Measurements from ENCODE around the gene LCE1E. TPM values are rescaled to one million over a fixed set of nuclear protein-coding genes. Genes with fewer than 3 reads are reported as not detected.

LCE1E gene
- not detected for polyA plus RNA-seq

- Mint-ChIP-seq H3K4me1 (no peaks in the 10 kb centered on the region), H3K27ac (no peak within 1 kb of the TSS), H3K27me3 (ENCODE audit: low read depth in 3 of 3) (peaks cover 5 to 13% (median 6%) of the 10 kb centered on the region in 3 donors), H3K36me3 (no peaks in the 10 kb centered on the region), H3K4me3 (no peak within 1 kb of the TSS), H3K9me3 (peaks cover 0 to 2% (median 0%) of the 10 kb centered on the region in 6 donors)
- DNase-seq: no peak
These were observed at the start of gene LCE1E for GRCh38 chr1:152786077-152786476. LCE1E (plus strand) TSS chr1:152786257; CDS start chr1:152787300, 1,043 bp downstream.

- Mint-ChIP-seq H3K4me1 (no peaks in the 10 kb centered on the region), H3K36me3 (no peaks in the 10 kb centered on the region), H3K9me3 (no peaks in the 10 kb centered on the region), H3K27ac (peak overlapping the region in 1 of 6 donors; percentile 29), H3K27me3 (ENCODE audit: low read depth in 3 of 3) (peaks cover 7 to 11% (median 8%) of the 10 kb centered on the region in 3 donors), H3K4me3 (no peak overlapping the region)
- no peak for DNase-seq
These were observed 48.1 kb upstream of the LCE1E start for GRCh38 chr1:152737997-152738396.

- H3K4me1 Mint-ChIP-seq: no peaks in the 10 kb centered on the region
- peaks cover 0 to 2% (median 0%) of the 10 kb centered on the region in 6 donors for H3K9me3 Mint-ChIP-seq
- no peak overlapping the region for H3K4me3 Mint-ChIP-seq
- H3K36me3 Mint-ChIP-seq: no peaks in the 10 kb centered on the region
- peaks cover 6 to 13% (median 11%) of the 10 kb centered on the region in 3 donors for H3K27me3 Mint-ChIP-seq (ENCODE audit: low read depth in 3 of 3)
- DNase-seq: no peak
- H3K27ac Mint-ChIP-seq: no peak overlapping the region
These were observed 46.2 kb upstream of the LCE1E start for GRCh38 chr1:152739841-152740240.

- Mint-ChIP-seq H3K4me1 (no peaks in the 10 kb centered on the region), H3K9me3 (peaks cover 0 to 2% (median 0%) of the 10 kb centered on the region in 6 donors), H3K27ac (no peak overlapping the region), H3K36me3 (no peaks in the 10 kb centered on the region), H3K4me3 (no peak overlapping the region), H3K27me3 (ENCODE audit: low read depth in 3 of 3) (peaks cover 6 to 12% (median 11%) of the 10 kb centered on the region in 3 donors)
- DNase-seq: no peak
These were observed 44.4 kb upstream of the LCE1E start for GRCh38 chr1:152741656-152742055.

GRCh38 chr1:152743371-152744145 is 42.5 kb upstream of the LCE1E start:
- Mint-ChIP-seq H3K9me3 (peaks cover 0 to 2% (median 0%) of the 10 kb centered on the region in 6 donors), H3K4me1 (no peaks in the 10 kb centered on the region), H3K27me3 (ENCODE audit: low read depth in 3 of 3) (peaks cover 4 to 15% (median 13%) of the 10 kb centered on the region in 3 donors), H3K4me3 (no peak overlapping the region), H3K36me3 (no peaks in the 10 kb centered on the region), H3K27ac (no peak overlapping the region)
- no peak for DNase-seq

- no peaks in the 10 kb centered on the region for H3K36me3 Mint-ChIP-seq
- H3K27ac Mint-ChIP-seq: no peak overlapping the region
- H3K27me3 Mint-ChIP-seq (ENCODE audit: low read depth in 3 of 3): peaks cover 6 to 11% (median 9%) of the 10 kb centered on the region in 3 donors
- DNase-seq: no peak
- H3K9me3 Mint-ChIP-seq: peaks cover 0 to 2% (median 0%) of the 10 kb centered on the region in 6 donors
- H3K4me1 Mint-ChIP-seq: no peaks in the 10 kb centered on the region
- H3K4me3 Mint-ChIP-seq: no peak overlapping the region
These were observed 40.8 kb upstream of the LCE1E start for GRCh38 chr1:152745289-152745704.

GRCh38 chr1:152745765-152746444 is 40.2 kb upstream of the LCE1E start:
- Mint-ChIP-seq H3K9me3 (peaks cover 0 to 2% (median 0%) of the 10 kb centered on the region in 6 donors), H3K4me1 (no peaks in the 10 kb centered on the region), H3K4me3 (no peak overlapping the region), H3K27me3 (ENCODE audit: low read depth in 3 of 3) (peaks cover 6 to 14% (median 9%) of the 10 kb centered on the region in 3 donors), H3K27ac (no peak overlapping the region), H3K36me3 (no peaks in the 10 kb centered on the region)
- no peak for DNase-seq

GRCh38 chr1:152747831-152748230 is 38.2 kb upstream of the LCE1E start:
- no peaks in the 10 kb centered on the region for H3K4me1 Mint-ChIP-seq
- no peak overlapping the region for H3K4me3 Mint-ChIP-seq
- H3K36me3 Mint-ChIP-seq: no peaks in the 10 kb centered on the region
- H3K27ac Mint-ChIP-seq: no peak overlapping the region
- H3K27me3 Mint-ChIP-seq (ENCODE audit: low read depth in 3 of 3): peaks cover 4 to 16% (median 6%) of the 10 kb centered on the region in 3 donors
- H3K9me3 Mint-ChIP-seq: peaks cover 0 to 2% (median 0%) of the 10 kb centered on the region in 6 donors
- no peak for DNase-seq

GRCh38 chr1:152752225-152752624 is 33.8 kb upstream of the LCE1E start:
- Mint-ChIP-seq H3K4me3 (no peak overlapping the region), H3K27ac (no peak overlapping the region), H3K36me3 (no peaks in the 10 kb centered on the region), H3K4me1 (no peaks in the 10 kb centered on the region), H3K27me3 (ENCODE audit: low read depth in 3 of 3) (peaks cover 2 to 12% (median 2%) of the 10 kb centered on the region in 3 donors), H3K9me3 (no peaks in the 10 kb centered on the region)
- DNase-seq: no peak

GRCh38 chr1:152753586-152753985 is 32.5 kb upstream of the LCE1E start:
- no peak for DNase-seq
- no peaks in the 10 kb centered on the region for H3K36me3 Mint-ChIP-seq
- H3K9me3 Mint-ChIP-seq: no peaks in the 10 kb centered on the region
- no peak overlapping the region for H3K4me3 Mint-ChIP-seq
- no peak overlapping the region for H3K27ac Mint-ChIP-seq
- H3K27me3 Mint-ChIP-seq (ENCODE audit: low read depth in 3 of 3): peaks cover under 1 to 9% (median 2%) of the 10 kb centered on the region in 3 donors
- no peaks in the 10 kb centered on the region for H3K4me1 Mint-ChIP-seq

GRCh38 chr1:152756872-152757271 is 29.2 kb upstream of the LCE1E start:
- no peak overlapping the region for H3K4me3 Mint-ChIP-seq
- H3K36me3 Mint-ChIP-seq: no peaks in the 10 kb centered on the region
- no peaks in the 10 kb centered on the region for H3K4me1 Mint-ChIP-seq
- DNase-seq: no peak
- no peak overlapping the region for H3K27ac Mint-ChIP-seq
- peaks cover 3 to 13% (median 3%) of the 10 kb centered on the region in 3 donors for H3K27me3 Mint-ChIP-seq (ENCODE audit: low read depth in 3 of 3)
- H3K9me3 Mint-ChIP-seq: no peaks in the 10 kb centered on the region

GRCh38 chr1:152757747-152758146 is 28.3 kb upstream of the LCE1E start, which contains the start of gene KPRP:
KPRP (plus strand) TSS chr1:152758025; CDS start chr1:152759589, 1,564 bp downstream.
- H3K27me3 Mint-ChIP-seq (ENCODE audit: low read depth in 3 of 3): peaks cover 3 to 11% (median 3%) of the 10 kb centered on the region in 3 donors
- no peak within 1 kb of the TSS for H3K4me3 Mint-ChIP-seq
- no peaks in the 10 kb centered on the region for H3K36me3 Mint-ChIP-seq
- H3K4me1 Mint-ChIP-seq: no peaks in the 10 kb centered on the region
- DNase-seq: no peak
- no peaks in the 10 kb centered on the region for H3K9me3 Mint-ChIP-seq
- no peak within 1 kb of the TSS for H3K27ac Mint-ChIP-seq

GRCh38 chr1:152758636-152759035 is 27.4 kb upstream of the LCE1E start:
- Mint-ChIP-seq H3K36me3 (no peaks in the 10 kb centered on the region), H3K9me3 (no peaks in the 10 kb centered on the region), H3K4me3 (no peak overlapping the region), H3K27ac (no peak overlapping the region), H3K27me3 (ENCODE audit: low read depth in 3 of 3) (peaks cover 3 to 11% (median 3%) of the 10 kb centered on the region in 3 donors), H3K4me1 (no peaks in the 10 kb centered on the region)
- no peak for DNase-seq

All from immature natural killer cell (primary cell).